ENCODE measurements around the gene PRKRIP1. TPM values are rescaled to one million over a fixed set of nuclear protein-coding genes. Genes with fewer than 3 reads are reported as not detected.
"Not testable (repeated sequence)": the region's sequence is repeated elsewhere in the genome, so short reads cannot be mapped to it uniquely, and the experiment has no call there.

PRKRIP1 gene, protein sequence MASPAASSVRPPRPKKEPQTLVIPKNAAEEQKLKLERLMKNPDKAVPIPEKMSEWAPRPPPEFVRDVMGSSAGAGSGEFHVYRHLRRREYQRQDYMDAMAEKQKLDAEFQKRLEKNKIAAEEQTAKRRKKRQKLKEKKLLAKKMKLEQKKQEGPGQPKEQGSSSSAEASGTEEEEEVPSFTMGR
- 46.9 and 60.1 TPM in 2 replicates for total RNA-seq
- polyA plus RNA-seq = 60.0 and 76.3 TPM in 2 replicates

DNA sequence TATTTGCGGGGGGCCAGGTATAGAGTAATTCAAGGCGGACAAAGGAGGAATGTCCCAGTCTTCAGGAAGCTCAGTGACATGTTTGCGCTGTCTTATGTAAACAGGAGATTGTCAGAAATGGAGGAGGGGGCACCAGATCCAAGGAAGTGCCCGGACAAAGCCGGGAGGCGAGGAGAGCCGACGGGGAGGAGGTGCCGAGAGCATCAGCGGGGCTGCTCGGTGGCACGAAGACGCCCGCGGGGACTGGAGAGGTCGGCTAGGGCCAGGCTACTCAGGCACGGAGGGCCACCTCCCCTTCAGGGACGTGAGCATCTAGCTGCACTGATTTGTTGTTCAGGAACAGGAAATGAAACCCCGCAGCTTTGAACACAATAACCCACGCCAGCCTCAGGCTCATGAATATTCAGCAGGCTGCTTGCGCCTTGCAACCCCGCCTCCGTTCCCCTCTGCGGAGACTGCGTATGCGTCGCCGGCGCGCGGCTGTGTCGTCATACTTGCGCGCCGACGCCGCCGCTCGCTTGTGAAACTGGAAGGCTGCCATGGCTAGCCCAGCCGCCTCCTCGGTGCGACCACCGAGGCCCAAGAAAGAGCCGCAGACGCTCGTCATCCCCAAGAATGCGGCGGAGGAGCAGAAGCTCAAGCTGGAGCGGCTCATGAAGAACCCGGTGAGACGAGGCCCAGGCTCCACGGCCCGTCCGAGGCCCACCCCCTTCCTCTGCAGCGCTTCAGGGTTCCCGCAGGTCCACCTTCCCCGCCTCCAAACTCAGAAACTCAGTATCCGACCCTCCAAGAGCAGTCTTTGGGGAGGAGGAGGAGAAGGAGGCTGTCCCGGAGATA lies at the start of gene PRKRIP1:
TSS of gene PRKRIP1 (plus strand) at position 491 of the 837 bp plus-strand sequence. CDS start at position 540, 49 bp downstream.
- H3K4me1 ChIP-seq (ENCODE audit: low read depth) = no peaks in the 10 kb centered on the region
- no peaks in the 10 kb centered on the region for H3K9me3 ChIP-seq (ENCODE audit: low read depth)
- DNase-seq (ENCODE audit: low read depth in 1 of 2, low spot score in 1 of 2) = peak; percentile 91 to 93
- H3K36me3 ChIP-seq = peaks cover 24% of the 10 kb centered on the region
- TF ChIP-seq, protein P1, sequence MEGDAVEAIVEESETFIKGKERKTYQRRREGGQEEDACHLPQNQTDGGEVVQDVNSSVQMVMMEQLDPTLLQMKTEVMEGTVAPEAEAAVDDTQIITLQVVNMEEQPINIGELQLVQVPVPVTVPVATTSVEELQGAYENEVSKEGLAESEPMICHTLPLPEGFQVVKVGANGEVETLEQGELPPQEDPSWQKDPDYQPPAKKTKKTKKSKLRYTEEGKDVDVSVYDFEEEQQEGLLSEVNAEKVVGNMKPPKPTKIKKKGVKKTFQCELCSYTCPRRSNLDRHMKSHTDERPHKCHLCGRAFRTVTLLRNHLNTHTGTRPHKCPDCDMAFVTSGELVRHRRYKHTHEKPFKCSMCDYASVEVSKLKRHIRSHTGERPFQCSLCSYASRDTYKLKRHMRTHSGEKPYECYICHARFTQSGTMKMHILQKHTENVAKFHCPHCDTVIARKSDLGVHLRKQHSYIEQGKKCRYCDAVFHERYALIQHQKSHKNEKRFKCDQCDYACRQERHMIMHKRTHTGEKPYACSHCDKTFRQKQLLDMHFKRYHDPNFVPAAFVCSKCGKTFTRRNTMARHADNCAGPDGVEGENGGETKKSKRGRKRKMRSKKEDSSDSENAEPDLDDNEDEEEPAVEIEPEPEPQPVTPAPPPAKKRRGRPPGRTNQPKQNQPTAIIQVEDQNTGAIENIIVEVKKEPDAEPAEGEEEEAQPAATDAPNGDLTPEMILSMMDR (IDR thresholded peaks at IDR 0.05; ENCODE audit: low read depth, low read length) = no peak
- peak within 1 kb of the TSS; percentile 90 for H3K4me3 ChIP-seq
- no peaks in the 10 kb centered on the region for H3K27me3 ChIP-seq
- peak within 1 kb of the TSS; percentile 91 for H3K27ac ChIP-seq

DNA sequence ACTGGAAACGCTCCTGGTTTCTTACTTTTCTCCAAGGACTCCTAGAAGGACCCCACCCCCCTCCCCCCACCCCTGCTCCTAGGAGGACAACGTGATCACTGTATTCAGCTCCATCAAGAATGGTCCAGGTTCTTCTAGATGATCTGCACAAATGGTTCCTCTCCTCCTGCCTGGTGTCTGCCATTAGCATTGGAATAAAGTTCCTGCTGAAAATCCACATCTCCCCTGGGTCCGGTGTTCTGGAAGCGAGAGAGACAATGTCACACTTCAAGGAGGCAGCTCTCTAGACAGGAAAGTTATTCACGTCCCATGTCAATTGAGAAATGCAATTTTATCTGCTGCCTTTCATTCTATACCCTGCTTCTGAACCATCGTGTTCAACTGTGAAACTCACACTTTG lies 49.2 kb upstream of the PRKRIP1 start:
- not testable (repeated sequence) for H3K36me3 ChIP-seq; DNase-seq (ENCODE audit: low read depth in 1 of 2, low spot score in 1 of 2); H3K4me3 ChIP-seq; H3K27ac ChIP-seq; H3K4me1 ChIP-seq (ENCODE audit: low read depth); H3K27me3 ChIP-seq; H3K9me3 ChIP-seq (ENCODE audit: low read depth)

DNA sequence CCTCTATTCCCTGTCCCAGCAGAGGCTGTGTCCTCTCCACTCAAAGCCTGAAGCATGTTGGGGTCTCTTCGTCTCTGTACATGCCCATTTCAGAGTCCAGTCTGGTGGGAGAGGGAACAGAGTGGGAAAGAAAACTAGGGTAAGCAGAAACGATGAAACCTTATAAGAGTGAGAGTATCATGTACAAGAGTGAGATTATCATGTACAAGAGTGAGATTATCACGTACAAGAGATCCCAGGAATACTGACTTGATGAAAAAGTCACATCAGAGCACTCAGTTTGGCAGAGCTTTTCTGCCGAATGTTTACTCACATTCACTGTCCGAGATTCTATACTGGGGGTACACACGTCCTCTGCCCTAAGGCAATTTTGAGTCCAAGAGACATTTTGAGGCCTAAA lies 39.8 kb upstream of the PRKRIP1 start, which contains the start of gene SPDYE6:
TSS of gene SPDYE6 (minus strand) at position 101 of the 400 bp plus-strand sequence. CDS start 421 bp downstream, outside the sequence.
- H3K4me3 ChIP-seq; H3K9me3 ChIP-seq (ENCODE audit: low read depth); H3K4me1 ChIP-seq (ENCODE audit: low read depth); H3K36me3 ChIP-seq; H3K27ac ChIP-seq; H3K27me3 ChIP-seq; DNase-seq (ENCODE audit: low read depth in 1 of 2, low spot score in 1 of 2): not testable (repeated sequence)

DNA sequence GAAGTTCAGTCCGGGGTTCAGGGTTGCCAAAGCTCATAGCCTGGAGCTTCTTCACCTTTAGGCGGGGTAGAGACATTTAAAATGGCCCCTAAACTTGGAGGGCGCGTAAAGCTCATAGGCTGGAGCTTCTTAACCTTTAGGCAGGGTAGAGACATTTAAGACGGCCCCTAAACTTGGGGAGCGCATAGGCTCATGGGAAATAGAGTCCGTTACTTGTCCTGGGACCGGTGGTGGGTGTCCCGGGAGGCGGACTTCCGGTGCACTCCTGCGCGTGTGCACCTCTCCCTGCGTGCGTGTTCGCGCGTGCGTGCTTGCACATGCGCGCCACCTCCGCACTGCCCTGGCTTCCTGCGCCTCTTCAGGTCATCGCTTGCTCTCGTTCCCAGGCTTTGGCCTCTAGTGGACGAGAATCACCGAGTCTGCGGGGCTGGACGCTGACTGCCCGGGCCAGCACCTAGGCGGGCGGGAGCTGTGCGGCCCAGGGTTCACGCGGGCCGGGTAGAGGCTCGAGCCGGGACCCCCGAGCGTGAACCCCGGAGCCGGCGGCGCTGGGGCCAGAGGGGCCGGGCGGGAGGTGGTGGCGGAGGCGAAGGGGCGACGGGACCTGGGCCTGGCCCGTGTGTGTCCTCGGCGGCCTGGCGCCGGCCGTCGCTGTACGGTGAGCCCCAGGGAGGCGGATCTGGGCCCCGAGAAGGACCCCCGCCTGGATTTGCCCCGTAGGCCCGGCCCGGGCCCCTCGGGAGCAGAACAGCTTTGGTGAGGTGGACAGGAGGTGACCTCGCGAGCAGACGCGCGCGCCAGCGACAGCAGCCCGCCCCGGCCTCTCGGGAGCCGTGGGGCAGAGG lies 32.4 kb upstream of the PRKRIP1 start:
- not testable (repeated sequence) for H3K9me3 ChIP-seq (ENCODE audit: low read depth); H3K27me3 ChIP-seq; H3K36me3 ChIP-seq; H3K4me1 ChIP-seq (ENCODE audit: low read depth)
- peak; percentile 97 to 99 for DNase-seq (ENCODE audit: low read depth in 1 of 2, low spot score in 1 of 2)
- peak overlapping the region; percentile 89 for H3K4me3 ChIP-seq
- peak overlapping the region; percentile 98 for H3K27ac ChIP-seq
- TF ChIP-seq, protein P1 (IDR thresholded peaks at IDR 0.05; ENCODE audit: low read depth, low read length) = peak; percentile 7

DNA sequence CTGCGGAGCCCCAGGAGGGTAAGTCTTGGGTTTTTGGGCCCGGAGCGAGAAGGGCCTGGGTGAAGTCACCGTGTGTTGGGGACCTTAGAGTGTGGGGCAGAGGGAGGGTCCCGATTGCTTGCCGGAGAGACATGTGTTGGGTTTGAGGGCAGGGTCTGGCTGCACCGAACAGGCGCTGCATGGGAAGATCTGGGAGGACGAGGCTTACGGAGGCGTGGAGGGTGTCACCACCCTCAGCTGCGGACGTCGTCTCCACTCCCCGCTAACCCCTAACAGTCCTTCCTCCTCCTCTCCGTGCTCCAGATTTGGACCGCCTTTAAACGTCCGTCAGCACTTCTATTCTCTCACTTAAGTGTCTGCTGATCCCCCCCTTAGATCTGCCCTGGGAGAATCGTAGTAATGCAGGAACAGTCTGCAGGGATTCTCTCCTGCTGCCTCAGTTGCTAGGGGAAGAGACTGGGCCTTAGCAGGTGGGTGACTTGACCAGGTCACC lies 31.7 kb upstream of the PRKRIP1 start:
- H3K36me3 ChIP-seq; DNase-seq (ENCODE audit: low read depth in 1 of 2, low spot score in 1 of 2); H3K4me1 ChIP-seq (ENCODE audit: low read depth); H3K9me3 ChIP-seq (ENCODE audit: low read depth); H3K27me3 ChIP-seq: not testable (repeated sequence)
- peak overlapping the region; percentile 98 for H3K27ac ChIP-seq
- H3K4me3 ChIP-seq = peak overlapping the region; percentile 89

DNA sequence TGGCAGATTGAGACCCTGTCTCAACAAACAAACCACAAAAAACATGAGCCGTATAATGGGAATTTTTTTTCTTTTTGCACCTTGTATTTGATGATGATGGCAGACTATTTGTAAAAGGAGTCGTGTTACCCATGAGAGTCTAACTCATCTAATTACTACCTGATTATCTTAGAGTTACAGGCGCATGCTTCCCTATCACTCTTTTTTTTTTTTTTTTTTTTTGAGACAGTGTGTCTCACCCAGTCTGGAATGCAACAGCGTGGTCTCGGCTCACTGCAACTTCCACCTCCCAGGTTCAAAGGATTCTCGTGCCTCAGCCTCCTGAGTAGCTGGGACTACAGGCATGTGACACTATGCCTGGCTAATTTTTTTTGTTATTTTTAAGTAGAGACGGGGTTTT lies 30.8 kb upstream of the PRKRIP1 start:
- not testable (repeated sequence) for H3K36me3 ChIP-seq; H3K27me3 ChIP-seq; H3K4me1 ChIP-seq (ENCODE audit: low read depth); DNase-seq (ENCODE audit: low read depth in 1 of 2, low spot score in 1 of 2); H3K9me3 ChIP-seq (ENCODE audit: low read depth); H3K27ac ChIP-seq; H3K4me3 ChIP-seq

DNA sequence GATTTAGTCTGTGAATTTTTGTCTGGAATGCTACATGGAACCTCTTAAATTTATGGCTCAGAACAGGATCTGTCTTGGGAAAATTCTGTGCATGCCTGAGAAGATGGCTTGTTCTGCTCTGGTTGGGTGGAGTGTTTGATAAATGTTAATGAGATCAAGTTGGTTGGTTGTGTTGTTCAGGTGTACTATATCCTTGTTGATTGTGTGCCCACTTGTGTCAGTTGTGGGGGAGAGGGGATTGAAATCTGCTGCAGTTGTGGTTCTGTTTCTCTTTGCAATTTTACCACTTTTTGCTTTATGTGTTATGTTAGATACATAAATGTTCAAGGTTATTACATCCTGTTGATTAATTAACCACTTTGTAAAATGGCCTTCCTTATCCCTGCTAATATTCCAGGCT lies 26.1 kb upstream of the PRKRIP1 start:
- not testable (repeated sequence) for H3K27ac ChIP-seq, H3K36me3 ChIP-seq, H3K4me3 ChIP-seq

DNA sequence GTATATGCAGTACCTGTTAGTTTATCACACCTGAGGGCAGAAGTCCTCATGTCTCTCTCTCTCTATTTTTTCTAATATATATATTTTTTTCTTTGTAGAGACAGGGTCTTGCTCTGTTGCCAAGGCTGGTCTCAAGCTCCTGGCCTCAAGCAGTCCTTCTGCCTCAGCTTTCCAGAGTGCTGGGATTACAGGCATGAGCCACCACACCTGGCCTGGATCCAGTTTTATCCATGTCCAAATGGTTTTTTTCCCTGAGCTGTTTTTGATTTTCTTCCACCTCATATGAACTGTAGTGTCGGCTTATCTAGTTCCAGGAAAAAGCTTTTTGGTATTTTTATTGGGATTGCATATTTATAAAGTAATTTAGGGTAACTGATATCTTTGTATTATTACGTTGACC lies 23.4 kb upstream of the PRKRIP1 start:
- not testable (repeated sequence) for DNase-seq (ENCODE audit: low read depth in 1 of 2, low spot score in 1 of 2); H3K4me1 ChIP-seq (ENCODE audit: low read depth); H3K27ac ChIP-seq; H3K27me3 ChIP-seq; H3K36me3 ChIP-seq; H3K9me3 ChIP-seq (ENCODE audit: low read depth); H3K4me3 ChIP-seq

More for the DNA sequence above, 26.1 kb upstream of the PRKRIP1 start:
- DNase-seq (ENCODE audit: low read depth in 1 of 2, low spot score in 1 of 2); H3K9me3 ChIP-seq (ENCODE audit: low read depth); H3K4me1 ChIP-seq (ENCODE audit: low read depth); H3K27me3 ChIP-seq: not testable (repeated sequence)
